KMS-11 (cell line): Measurements from ENCODE around the gene PLOD3.
"Not testable (repeated sequence)": the region's sequence is repeated elsewhere in the genome, so short reads cannot be mapped to it uniquely, and the experiment has no call there.

Experiments
- H2AFZ ChIP-seq: fragments of 200-600 bp; sonication (generic); 2 replicates; pipeline ENCODE4 v1.6.1; 2016; ENCODE audit warnings: antibody characterized with exemption, mixed run types, low read depth
- H3K27ac ChIP-seq: fragments of 200-600 bp; sonication (generic); 2 replicates; pipeline ENCODE4 v1.6.1; 2016; ENCODE audit warnings: mild to moderate bottlenecking, mixed run types
- H3K27me3 ChIP-seq: fragments of 200-600 bp; sonication (generic); 2 replicates; pipeline ENCODE4 v1.6.1; 2017; ENCODE audit warnings: mild to moderate bottlenecking, low read depth, mixed run types, moderate library complexity; ENCODE audit not compliant: insufficient read depth
- H3K36me3 ChIP-seq: fragments of 200-600 bp; sonication (generic); 2 replicates; pipeline ENCODE4 v1.6.1; 2017; ENCODE audit warnings: mild to moderate bottlenecking, mixed run types; ENCODE audit not compliant: insufficient read depth
- H3K4me1 ChIP-seq: fragments of 200-600 bp; sonication (generic); 2 replicates; pipeline ENCODE4 v1.6.1; 2016; ENCODE audit warnings: mild to moderate bottlenecking, low read depth, mixed run types; ENCODE audit not compliant: poor library complexity, severe bottlenecking
- H3K4me2 ChIP-seq: fragments of 200-600 bp; sonication (generic); 2 replicates; pipeline ENCODE4 v1.7.0; 2016; ENCODE audit warnings: mild to moderate bottlenecking, mixed run types
- H3K4me3 ChIP-seq: fragments of 200-600 bp; sonication (generic); IDR thresholded peaks from 2 replicates; pipeline ENCODE4 v1.6.1; 2017; ENCODE audit warnings: low read depth, low read length, mixed read lengths; ENCODE audit not compliant: insufficient read depth
- H3K79me2 ChIP-seq: fragments of 200-600 bp; sonication (generic); 2 replicates; pipeline ENCODE4 v1.6.1; 2016; ENCODE audit warnings: low read depth, mixed run types; ENCODE audit not compliant: insufficient read depth
- H3K9ac ChIP-seq: fragments of 200-600 bp; sonication (generic); 2 replicates; pipeline ENCODE4 v1.6.1; 2016; ENCODE audit warnings: mild to moderate bottlenecking, mixed run types
- H4K20me1 ChIP-seq: fragments of 200-600 bp; sonication (generic); 2 replicates; pipeline ENCODE4 v1.6.1; 2016; ENCODE audit warnings: mild to moderate bottlenecking, mixed run types; ENCODE audit not compliant: insufficient read depth
- TF ChIP-seq, protein P1 (sequence below): fragments of 200-600 bp; sonication (generic); conservative IDR thresholded peaks from 2 replicates; pipeline ENCODE4 v1.6.1; 2017; ENCODE audit warnings: low read depth, mild to moderate bottlenecking, antibody characterized with exemption, low read length, moderate library complexity, mixed read lengths

PLOD3 gene

DNA sequence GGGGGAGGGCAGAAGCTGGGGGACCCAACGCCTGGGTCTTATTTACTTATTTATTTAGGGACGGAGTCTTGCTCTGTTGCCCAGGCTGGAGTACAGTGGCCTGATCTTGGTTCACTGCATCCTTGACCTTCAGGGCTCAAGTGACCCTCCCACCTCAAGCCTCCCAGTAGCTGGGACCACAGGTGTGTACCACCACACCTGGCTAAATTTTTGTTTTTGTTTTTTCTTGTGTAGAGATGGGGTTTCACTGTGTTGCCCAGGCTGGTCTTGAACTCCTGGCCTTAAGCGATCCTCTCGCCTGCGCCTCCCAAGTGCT, 14.8 kb downstream of the PLOD3 start:
- Histone ChIP-seq H3K79me2 (no peaks in the 10 kb centered on the region), H2AFZ (no peak overlapping the region), H4K20me1 (no peaks in the 10 kb centered on the region), H3K4me1 (no peaks in the 10 kb centered on the region), H3K27ac (no peak overlapping the region), H3K36me3 (no peaks in the 10 kb centered on the region), H3K9ac (no peak overlapping the region), H3K4me2 (no peak overlapping the region), H3K4me3 (no peak overlapping the region), H3K27me3 (peaks cover 47% of the 10 kb centered on the region)
- TF ChIP-seq, protein P1, sequence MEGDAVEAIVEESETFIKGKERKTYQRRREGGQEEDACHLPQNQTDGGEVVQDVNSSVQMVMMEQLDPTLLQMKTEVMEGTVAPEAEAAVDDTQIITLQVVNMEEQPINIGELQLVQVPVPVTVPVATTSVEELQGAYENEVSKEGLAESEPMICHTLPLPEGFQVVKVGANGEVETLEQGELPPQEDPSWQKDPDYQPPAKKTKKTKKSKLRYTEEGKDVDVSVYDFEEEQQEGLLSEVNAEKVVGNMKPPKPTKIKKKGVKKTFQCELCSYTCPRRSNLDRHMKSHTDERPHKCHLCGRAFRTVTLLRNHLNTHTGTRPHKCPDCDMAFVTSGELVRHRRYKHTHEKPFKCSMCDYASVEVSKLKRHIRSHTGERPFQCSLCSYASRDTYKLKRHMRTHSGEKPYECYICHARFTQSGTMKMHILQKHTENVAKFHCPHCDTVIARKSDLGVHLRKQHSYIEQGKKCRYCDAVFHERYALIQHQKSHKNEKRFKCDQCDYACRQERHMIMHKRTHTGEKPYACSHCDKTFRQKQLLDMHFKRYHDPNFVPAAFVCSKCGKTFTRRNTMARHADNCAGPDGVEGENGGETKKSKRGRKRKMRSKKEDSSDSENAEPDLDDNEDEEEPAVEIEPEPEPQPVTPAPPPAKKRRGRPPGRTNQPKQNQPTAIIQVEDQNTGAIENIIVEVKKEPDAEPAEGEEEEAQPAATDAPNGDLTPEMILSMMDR = no peak

GRCh38 chr7:101201695-101202602, 15.4 kb downstream of the PLOD3 start:
- Histone ChIP-seq H2AFZ (no peak overlapping the region), H3K4me1 (no peaks in the 10 kb centered on the region), H3K4me3 (no peak overlapping the region), H3K79me2 (no peaks in the 10 kb centered on the region), H3K9ac (no peak overlapping the region), H3K36me3 (no peaks in the 10 kb centered on the region), H3K27me3 (peaks cover 52% of the 10 kb centered on the region), H3K4me2 (no peak overlapping the region), H3K27ac (no peak overlapping the region), H4K20me1 (no peaks in the 10 kb centered on the region)
- TF ChIP-seq, protein P1 = no peak

DNA sequence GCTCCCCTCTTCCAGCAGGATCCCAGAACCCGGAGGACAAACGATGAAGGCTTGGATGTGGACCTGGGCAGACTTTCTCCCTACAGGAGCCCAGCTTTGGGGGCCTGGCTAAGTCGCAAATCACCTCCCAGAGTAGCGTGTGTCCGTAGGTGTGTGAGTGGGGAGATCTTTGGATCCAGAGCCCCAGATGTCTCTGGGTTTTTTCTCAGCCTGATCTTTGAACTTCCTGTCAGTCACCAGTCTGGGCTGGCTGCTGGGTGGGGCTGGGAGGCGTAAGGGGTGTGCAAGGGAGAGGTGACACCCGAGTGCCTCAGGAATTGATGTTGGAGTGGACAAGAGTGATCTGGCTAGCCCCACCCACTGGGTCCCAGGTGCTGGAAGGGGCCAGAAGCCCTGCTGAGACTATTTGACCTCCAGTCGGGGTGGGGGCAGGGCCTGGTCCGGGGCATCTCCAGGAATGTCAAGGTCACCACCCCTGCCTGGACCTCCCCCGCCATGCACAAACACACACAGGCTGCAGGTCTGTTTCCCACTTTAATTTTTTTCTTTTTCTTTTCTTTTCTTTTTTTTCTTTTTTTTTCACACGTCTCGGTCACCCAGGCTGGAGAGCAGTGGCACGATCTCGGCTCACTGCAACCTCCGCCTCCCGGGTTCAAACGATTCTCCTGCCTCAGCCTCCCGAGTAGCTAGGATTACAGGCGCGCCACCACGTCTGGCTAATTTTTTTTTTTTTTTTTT, 16.4 kb downstream of the PLOD3 start, which contains the start of gene MOGAT3:
MOGAT3 (minus strand) TSS at position 175 of the 738 bp plus-strand sequence. CDS start 182 bp downstream, outside the sequence.
- Histone ChIP-seq H3K4me1 (no peaks in the 10 kb centered on the region), H3K4me3 (no peak within 1 kb of the TSS), H2AFZ (no peak within 1 kb of the TSS), H3K36me3 (no peaks in the 10 kb centered on the region), H3K79me2 (no peaks in the 10 kb centered on the region), H3K27me3 (peaks cover 60% of the 10 kb centered on the region), H3K4me2 (no peak within 1 kb of the TSS), H3K9ac (no peak within 1 kb of the TSS), H4K20me1 (no peaks in the 10 kb centered on the region), H3K27ac (no peak within 1 kb of the TSS)
- TF ChIP-seq, protein P1 = no peak

GRCh38 chr7:101200504-101200861, 16.9 kb downstream of the PLOD3 start:
- H3K4me1 ChIP-seq = no peaks in the 10 kb centered on the region
- no peak overlapping the region for H3K27ac ChIP-seq
- no peaks in the 10 kb centered on the region for H3K79me2 ChIP-seq
- H3K4me3 ChIP-seq = no peak overlapping the region
- no peaks in the 10 kb centered on the region for H4K20me1 ChIP-seq
- H3K36me3 ChIP-seq = no peaks in the 10 kb centered on the region
- no peak overlapping the region for H3K9ac ChIP-seq
- no peak overlapping the region for H3K4me2 ChIP-seq
- H3K27me3 ChIP-seq = peaks cover 65% of the 10 kb centered on the region
- H2AFZ ChIP-seq = no peak overlapping the region
- TF ChIP-seq, protein P1 = no peak

DNA sequence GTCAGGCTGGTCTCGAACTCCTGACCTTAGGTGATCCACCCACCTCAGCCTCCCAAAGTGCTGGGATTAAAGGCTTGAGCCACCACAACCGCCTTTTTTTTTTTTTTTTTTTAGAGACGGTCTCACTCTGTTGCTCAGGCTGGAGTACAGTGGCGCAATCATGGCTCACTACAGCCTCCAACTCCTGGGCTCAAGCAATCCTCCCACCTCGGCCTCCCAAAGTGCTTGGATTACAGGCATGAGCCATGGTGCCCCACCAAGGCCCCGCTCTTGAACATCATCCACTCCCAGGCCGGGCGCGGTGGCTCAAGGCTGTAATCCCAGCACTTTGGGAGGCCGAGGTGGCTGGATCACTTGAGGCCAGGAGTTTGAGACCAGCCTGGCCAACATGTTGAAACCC, 17.9 kb downstream of the PLOD3 start:
- not testable (repeated sequence) for H3K9ac ChIP-seq, H3K4me1 ChIP-seq, H4K20me1 ChIP-seq, H3K4me3 ChIP-seq, H3K27ac ChIP-seq, H3K79me2 ChIP-seq, H3K4me2 ChIP-seq, H3K36me3 ChIP-seq, H2AFZ ChIP-seq
- H3K27me3 ChIP-seq = peaks cover 74% of the 10 kb centered on the region
